A673 (cell line): ENCODE measurements around the gene DNAL4. TPM values are rescaled to one million over a fixed set of nuclear protein-coding genes. Genes with fewer than 3 reads are reported as not detected.

ENCODE experiments used
- BruUV-seq: library from RNA; stranded (reverse); fragments of 400-500 nt; replicated peaks from 2 replicates; lab custom pipeline; 2021; lab: Mats Ljungman, UMichigan
- CTCF ChIA-PET: fragments of 300-600 bp; sonication (Branson Sonifier 250); formaldehyde crosslinking; loops from one replicate; lab custom pipeline; 2022; ENCODE audit warnings: antibody characterized with exemption; lab: Charles Lee
- POLR2A ChIA-PET: fragments of 300-600 bp; sonication (Branson Sonifier 250); formaldehyde crosslinking; loops from one replicate; lab custom pipeline; 2022; ENCODE audit warnings: antibody characterized with exemption; ENCODE audit not compliant: low non-redundant PET; lab: Charles Lee
- DNase-seq: peaks from one replicate; pipeline ENCODE4 v3.0.0-alpha.2; 2015; ENCODE audit warnings: low spot score
- H3K27ac ChIP-seq: fragments of 200-600 bp; sonication (generic); 2 replicates; pipeline ENCODE4 v1.5.1; 2016; ENCODE audit warnings: mixed run types, low read depth, mild to moderate bottlenecking, mixed read lengths, antibody characterized with exemption, low read length; ENCODE audit not compliant: poor library complexity, severe bottlenecking
- H3K27me3 ChIP-seq: fragments of 200-600 bp; sonication (generic); replicated peaks from 2 replicates; pipeline ENCODE4 v1.6.1; 2017; ENCODE audit warnings: mixed run types, low read depth, mild to moderate bottlenecking, mixed read lengths, antibody characterized with exemption, low read length; ENCODE audit not compliant: insufficient read depth, poor library complexity
- H3K36me3 ChIP-seq: fragments of 200-600 bp; sonication (generic); 2 replicates; pipeline ENCODE4 v1.6.1; 2016; ENCODE audit warnings: mixed run types, mild to moderate bottlenecking, mixed read lengths, antibody characterized with exemption, low read length; ENCODE audit not compliant: insufficient read depth, poor library complexity, severe bottlenecking
- H3K4me1 ChIP-seq: fragments of 200-600 bp; sonication (generic); 2 replicates; pipeline ENCODE4 v1.6.1; 2017; ENCODE audit warnings: mixed run types, mild to moderate bottlenecking, mixed read lengths, antibody characterized with exemption, low read length; ENCODE audit not compliant: insufficient read depth, poor library complexity, severe bottlenecking
- H3K4me3 ChIP-seq: fragments of 200-600 bp; sonication (generic); 2 replicates; pipeline ENCODE4 v1.5.1; 2016; ENCODE audit warnings: low read depth, mixed run types, mild to moderate bottlenecking, mixed read lengths, low read length; ENCODE audit not compliant: poor library complexity, severe bottlenecking
- H3K9me3 ChIP-seq: fragments of 200-600 bp; sonication (generic); 2 replicates; pipeline ENCODE4 v1.6.1; 2016; ENCODE audit warnings: mixed run types, low read depth, mild to moderate bottlenecking, mixed read lengths, antibody characterized with exemption, low read length; ENCODE audit not compliant: poor library complexity, severe bottlenecking
- EZH2 ChIP-seq: fragments of 200-600 bp; sonication (generic); IDR thresholded peaks from 2 replicates; pipeline ENCODE4 v1.6.1; 2017; ENCODE audit warnings: borderline replicate concordance, low read depth, mild to moderate bottlenecking, mixed read lengths, antibody characterized with exemption, low read length; ENCODE audit not compliant: poor library complexity, severe bottlenecking
- intact Hi-C: fragments of 100-400 bp; cut with micrococcal nuclease; formaldehyde crosslinking; loops from one replicate; pipeline ENCODE4 v1.10.0; 2022; ENCODE audit not compliant: unreplicated experiment
- total RNA-seq: library from RNA; stranded (reverse); gene quantifications from 2 replicates; pipeline ENCODE4 v1.2.3, GENCODE V29; 2021
- TF ChIP-seq, protein P1 (sequence below): fragments of 300-800, 200-600 bp; sonication (generic); conservative IDR thresholded peaks from 2 replicates; pipeline ENCODE4 v1.5.1; 2017; ENCODE audit warnings: low read depth, mild to moderate bottlenecking, antibody characterized with exemption, low read length, moderate library complexity, mixed read lengths

The DNAL4 gene
- total RNA-seq, 1 experiment from 2014 or later: 59.1 TPM

DNA sequence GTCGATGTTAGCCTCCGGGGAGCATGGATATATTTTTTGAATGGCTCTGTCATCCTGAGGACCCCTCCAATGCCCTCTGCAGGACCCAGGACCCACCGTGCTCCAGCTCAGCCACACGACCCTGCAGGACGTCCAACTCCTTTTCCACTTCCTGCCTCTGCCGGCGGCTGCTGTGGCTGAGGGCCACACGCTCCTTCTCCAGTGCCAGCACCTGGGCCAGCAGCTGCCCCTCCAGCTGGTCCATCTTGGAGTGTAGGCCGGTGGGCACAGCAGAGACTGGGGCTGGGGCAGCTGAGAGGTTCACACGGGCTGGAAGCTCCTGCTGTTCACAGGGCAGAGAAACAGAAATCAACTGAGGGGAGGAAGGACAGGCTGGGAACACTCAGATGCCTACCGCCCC is 34.2 kb upstream of the DNAL4 start:
- Histone ChIP-seq H3K4me3 (no peak overlapping the region), H3K27me3 (no peaks in the 10 kb centered on the region), H3K9me3 (no peaks in the 10 kb centered on the region), H3K27ac (peak overlapping the region; percentile 30), H3K36me3 (peaks cover 45% of the 10 kb centered on the region), H3K4me1 (peaks cover 8% of the 10 kb centered on the region)
- intact Hi-C loops: no loop called here
- BruUV-seq: no TSS peak
- ChIA-PET POLR2A (interaction anchor here (0.5 kb wide), 1 partner anchor 1892 kb away, joined by 14 read pairs; no protein-coding TSS in a partner anchor), CTCF (no interaction called here)
- DNase-seq: no peak
- TF ChIP-seq EZH2: no peak
- TF ChIP-seq, protein P1, sequence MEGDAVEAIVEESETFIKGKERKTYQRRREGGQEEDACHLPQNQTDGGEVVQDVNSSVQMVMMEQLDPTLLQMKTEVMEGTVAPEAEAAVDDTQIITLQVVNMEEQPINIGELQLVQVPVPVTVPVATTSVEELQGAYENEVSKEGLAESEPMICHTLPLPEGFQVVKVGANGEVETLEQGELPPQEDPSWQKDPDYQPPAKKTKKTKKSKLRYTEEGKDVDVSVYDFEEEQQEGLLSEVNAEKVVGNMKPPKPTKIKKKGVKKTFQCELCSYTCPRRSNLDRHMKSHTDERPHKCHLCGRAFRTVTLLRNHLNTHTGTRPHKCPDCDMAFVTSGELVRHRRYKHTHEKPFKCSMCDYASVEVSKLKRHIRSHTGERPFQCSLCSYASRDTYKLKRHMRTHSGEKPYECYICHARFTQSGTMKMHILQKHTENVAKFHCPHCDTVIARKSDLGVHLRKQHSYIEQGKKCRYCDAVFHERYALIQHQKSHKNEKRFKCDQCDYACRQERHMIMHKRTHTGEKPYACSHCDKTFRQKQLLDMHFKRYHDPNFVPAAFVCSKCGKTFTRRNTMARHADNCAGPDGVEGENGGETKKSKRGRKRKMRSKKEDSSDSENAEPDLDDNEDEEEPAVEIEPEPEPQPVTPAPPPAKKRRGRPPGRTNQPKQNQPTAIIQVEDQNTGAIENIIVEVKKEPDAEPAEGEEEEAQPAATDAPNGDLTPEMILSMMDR: no peak

DNA sequence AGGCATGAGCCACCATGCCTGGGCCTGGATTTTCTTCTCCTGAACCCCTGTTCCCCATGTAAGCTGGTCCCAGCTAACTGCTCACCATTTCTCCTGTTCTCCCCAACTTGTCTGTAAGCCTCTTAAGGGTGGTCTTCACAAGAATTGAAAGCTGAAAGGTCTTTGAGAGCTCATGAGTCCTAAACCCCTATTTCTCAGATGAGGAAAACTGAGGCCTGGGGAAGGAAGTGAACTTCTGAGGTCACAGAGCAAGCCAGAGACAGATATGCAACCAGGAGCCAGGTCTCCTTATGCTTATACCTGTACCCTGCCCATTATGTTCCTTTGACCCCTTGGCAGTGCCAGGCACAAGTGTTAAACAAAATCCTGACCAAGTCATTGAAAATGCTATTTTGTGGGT is 33.6 kb upstream of the DNAL4 start:
- peaks cover 50% of the 10 kb centered on the region for H3K36me3 ChIP-seq
- no peaks in the 10 kb centered on the region for H3K27me3 ChIP-seq
- no peak for DNase-seq
- ChIA-PET POLR2A (interaction anchor here (0.5 kb wide), 1 partner anchor 1892 kb away, joined by 14 read pairs; no protein-coding TSS in a partner anchor), CTCF (no interaction called here)
- no TSS peak for BruUV-seq
- TF ChIP-seq, protein P1: no peak
- no peaks in the 10 kb centered on the region for H3K9me3 ChIP-seq
- no peak overlapping the region for H3K27ac ChIP-seq
- intact Hi-C loops: no loop called here
- no peak overlapping the region for H3K4me3 ChIP-seq
- H3K4me1 ChIP-seq: peaks cover 1% of the 10 kb centered on the region

DNA sequence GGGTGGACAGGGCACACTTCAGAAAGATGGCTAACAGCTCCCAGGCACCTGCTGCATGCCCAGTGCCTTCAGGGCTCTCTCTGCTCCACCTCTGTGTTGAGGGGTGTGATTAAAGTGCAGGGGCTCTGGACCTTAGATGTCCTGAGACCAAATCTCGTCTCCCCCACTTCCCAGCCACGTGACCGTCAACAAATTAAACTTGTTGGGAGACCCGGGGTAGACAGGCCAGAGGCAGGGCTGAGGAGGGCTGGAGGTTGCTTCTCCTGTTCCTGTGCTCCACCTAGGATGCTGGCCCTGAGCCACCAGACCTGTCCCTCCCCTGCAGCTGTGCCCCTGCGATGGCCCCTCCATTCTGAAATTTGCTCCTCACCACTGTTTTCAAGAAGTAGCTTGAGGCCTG is 32.9 kb upstream of the DNAL4 start:
- intact Hi-C loops: no loop called here
- Histone ChIP-seq H3K27me3 (no peaks in the 10 kb centered on the region), H3K4me1 (no peaks in the 10 kb centered on the region), H3K36me3 (peaks cover 46% of the 10 kb centered on the region), H3K4me3 (no peak overlapping the region), H3K9me3 (no peaks in the 10 kb centered on the region), H3K27ac (no peak overlapping the region)
- ChIA-PET CTCF (no interaction called here), POLR2A (interaction anchor here (0.6 kb wide), 1 partner anchor 37 kb away, joined by 7 read pairs; no protein-coding TSS in a partner anchor)
- no TSS peak for BruUV-seq
- DNase-seq: no peak
- no peak for TF ChIP-seq EZH2
- TF ChIP-seq, protein P1: no peak
